HEK293 (cell line): ENCODE data around the gene OTOS.

Experiments used
- CTCF ChIA-PET: fragments of 350-600 bp; formaldehyde crosslinking; extraction: SDS; loops from one replicate; lab custom pipeline; 2021; ENCODE audit warnings: antibody characterized with exemption; lab: Yijun Ruan, JAX
- POLR2A ChIA-PET: fragments of 300-600 bp; formaldehyde crosslinking; extraction: SDS; loops from one replicate; lab custom pipeline; 2020; ENCODE audit warnings: antibody characterized with exemption, inconsistent platforms; lab: Yijun Ruan, JAX
- H3K27ac ChIP-seq: fragments of 200-500 bp; sonication (Bioruptor generic); 2 replicates; pipeline ENCODE4 v1.5.1; 2014; ENCODE audit warnings: low read depth, low read length, control low read depth, inconsistent platforms; ENCODE audit errors: extremely low read depth
- H3K36me3 ChIP-seq, 2 experiments: fragments of 200-500 bp in 1 of 2; sonication (Bioruptor generic) in 1 of 2; 1 replicate in 1 of 2; 2 replicates in 1 of 2; pipeline ENCODE4 v1.5.1; 2014 to 2017; ENCODE audit warnings: inconsistent platforms in 2 of 2, low read length in 2 of 2; ENCODE audit not compliant: control insufficient read depth in 2 of 2, insufficient read depth in 1 of 2
- H3K4me1 ChIP-seq: fragments of 200-500 bp; sonication (Bioruptor generic); 2 replicates; pipeline ENCODE4 v1.5.1; 2014; ENCODE audit warnings: mild to moderate bottlenecking, low read length, inconsistent platforms; ENCODE audit not compliant: control insufficient read depth, insufficient read depth
- H3K4me3 ChIP-seq: 2 replicates; pipeline ENCODE4 v1.5.1; 2011; ENCODE audit warnings: low read depth, mild to moderate bottlenecking, control low read depth, low read length, moderate library complexity
- H3K9me3 ChIP-seq: fragments of 200-500 bp; sonication (Bioruptor generic); 2 replicates; pipeline ENCODE4 v1.5.1; 2014; ENCODE audit warnings: low read depth, low read length, inconsistent platforms; ENCODE audit not compliant: control insufficient read depth, insufficient read depth
- KLF7 ChIP-seq: fragments of 450-650 bp; formaldehyde crosslinking; IDR thresholded peaks from 2 replicates; pipeline ENCODE4 v1.5.1; 2016; ENCODE audit warnings: missing biosample characterization, missing genetic modification characterization, borderline replicate concordance
- MZF1 ChIP-seq: fragments of 450-650 bp; formaldehyde crosslinking; IDR thresholded peaks from 2 replicates; pipeline ENCODE4 v1.5.1; 2017; ENCODE audit warnings: missing biosample characterization, missing genetic modification characterization, borderline replicate concordance
- SCRT2 ChIP-seq: fragments of 450-650 bp; formaldehyde crosslinking; IDR thresholded peaks from 2 replicates; pipeline ENCODE4 v1.5.1; 2016; ENCODE audit warnings: missing biosample characterization, missing genetic modification characterization
- ZBTB20 ChIP-seq: fragments of 450-650 bp; formaldehyde crosslinking; IDR thresholded peaks from 2 replicates; pipeline ENCODE4 v1.5.1; 2016; ENCODE audit warnings: missing biosample characterization, missing genetic modification characterization
- ZBTB48 ChIP-seq: fragments of 450-650 bp; formaldehyde crosslinking; IDR thresholded peaks from 2 replicates; pipeline ENCODE4 v1.5.1; 2016; ENCODE audit warnings: missing biosample characterization, missing genetic modification characterization
- ZFP3 ChIP-seq: fragments of 450-650 bp; formaldehyde crosslinking; IDR thresholded peaks from 2 replicates; pipeline ENCODE4 v1.5.1; 2016; ENCODE audit warnings: low read depth, missing biosample characterization, missing genetic modification characterization
- ZNF138 ChIP-seq: fragments of 450-650 bp; formaldehyde crosslinking; IDR thresholded peaks from 2 replicates; pipeline ENCODE4 v1.5.1; 2016; ENCODE audit warnings: missing biosample characterization, missing genetic modification characterization, borderline replicate concordance
- ZNF169 ChIP-seq: fragments of 450-650 bp; formaldehyde crosslinking; IDR thresholded peaks from 2 replicates; pipeline ENCODE4 v1.5.1; 2016; ENCODE audit warnings: missing biosample characterization, missing genetic modification characterization
- ZNF221 ChIP-seq: fragments of 450-650 bp; formaldehyde crosslinking; IDR thresholded peaks from 2 replicates; pipeline ENCODE4 v1.5.1; 2017; ENCODE audit warnings: missing biosample characterization, missing genetic modification characterization, borderline replicate concordance
- ZNF239 ChIP-seq: fragments of 450-650 bp; formaldehyde crosslinking; IDR thresholded peaks from 2 replicates; pipeline ENCODE4 v1.5.1; 2016; ENCODE audit warnings: missing biosample characterization, missing genetic modification characterization
- ZNF248 ChIP-seq: fragments of 450-650 bp; formaldehyde crosslinking; IDR thresholded peaks from 2 replicates; pipeline ENCODE4 v1.5.1; 2017; ENCODE audit warnings: missing biosample characterization, missing genetic modification characterization
- ZNF324 ChIP-seq: fragments of 450-650 bp; formaldehyde crosslinking; IDR thresholded peaks from 2 replicates; pipeline ENCODE4 v1.5.1; 2016; ENCODE audit warnings: missing biosample characterization, missing genetic modification characterization
- ZNF473 ChIP-seq: fragments of 450-650 bp; formaldehyde crosslinking; IDR thresholded peaks from 2 replicates; pipeline ENCODE4 v1.5.1; 2017; ENCODE audit warnings: missing biosample characterization, missing genetic modification characterization
- ZNF521 ChIP-seq: fragments of 450-650 bp; formaldehyde crosslinking; IDR thresholded peaks from 2 replicates; pipeline ENCODE4 v1.5.1; 2017; ENCODE audit warnings: missing biosample characterization, mild to moderate bottlenecking, missing genetic modification characterization
- ZNF555 ChIP-seq: fragments of 450-650 bp; formaldehyde crosslinking; conservative IDR thresholded peaks from 2 replicates; pipeline ENCODE4 v1.5.1; 2017; ENCODE audit warnings: missing biosample characterization, mild to moderate bottlenecking, missing genetic modification characterization, inconsistent platforms
- ZSCAN16 ChIP-seq: fragments of 450-650 bp; formaldehyde crosslinking; IDR thresholded peaks from 2 replicates; pipeline ENCODE4 v1.5.1; 2016; ENCODE audit warnings: missing biosample characterization, missing genetic modification characterization
- TF ChIP-seq, protein P1 (sequence below): fragments of 450-650 bp; formaldehyde crosslinking; IDR thresholded peaks from 2 replicates; pipeline ENCODE4 v1.5.1; 2016; ENCODE audit warnings: missing biosample characterization, missing genetic modification characterization
- TF ChIP-seq, protein P2 (sequence below): fragments of 450-650 bp; formaldehyde crosslinking; IDR thresholded peaks from 2 replicates; pipeline ENCODE4 v1.5.1; 2016; ENCODE audit warnings: missing biosample characterization, missing genetic modification characterization
- TF ChIP-seq, protein P3 (sequence below): fragments of 450-650 bp; formaldehyde crosslinking; IDR thresholded peaks from 2 replicates; pipeline ENCODE4 v1.5.1; 2016; ENCODE audit warnings: missing biosample characterization, missing genetic modification characterization
- TF ChIP-seq, protein P4 (sequence below): fragments of 450-650 bp; formaldehyde crosslinking; IDR thresholded peaks from 2 replicates; pipeline ENCODE4 v1.5.1; 2016; ENCODE audit warnings: missing biosample characterization, missing genetic modification characterization

OTOS gene

DNA sequence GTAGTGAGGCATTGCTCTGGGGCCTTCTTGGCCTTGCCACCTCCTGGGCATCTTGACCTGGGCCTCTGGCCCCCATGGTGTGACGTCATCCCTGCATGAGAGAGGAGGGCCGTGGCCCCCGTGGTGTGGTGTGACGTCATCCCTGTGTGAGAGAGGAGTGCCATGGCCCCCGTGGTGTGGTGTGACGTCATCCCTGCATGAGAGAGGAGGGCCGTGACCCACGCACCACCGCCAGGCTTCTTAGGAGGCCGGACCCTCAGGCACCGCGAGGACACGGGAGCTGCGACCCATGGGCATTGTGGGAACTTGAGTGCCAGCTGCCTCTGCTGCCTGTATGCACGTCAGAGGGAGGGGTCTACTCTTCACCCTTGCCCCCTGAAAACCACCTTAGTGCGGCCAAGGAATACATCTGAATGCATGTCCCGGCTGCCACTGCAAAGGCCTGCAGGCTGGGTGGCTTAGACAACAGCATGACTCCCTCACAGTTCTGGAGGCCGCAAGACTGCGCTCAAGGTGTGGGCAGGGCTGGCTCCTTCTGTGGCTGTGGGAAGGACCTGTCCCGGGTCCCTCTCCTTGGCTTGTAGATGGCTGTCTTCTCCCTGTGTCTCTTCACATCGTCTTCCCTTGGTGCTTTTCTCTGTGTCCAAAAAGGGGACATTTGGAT lies 20.8 kb upstream of the OTOS start (continued):
- TF ChIP-seq ZNF239 (tag by site-specific recombination) (no peak), ZNF473 (no peak), ZNF138 (tag by site-specific recombination) (no peak)
- TF ChIP-seq, protein P1, sequence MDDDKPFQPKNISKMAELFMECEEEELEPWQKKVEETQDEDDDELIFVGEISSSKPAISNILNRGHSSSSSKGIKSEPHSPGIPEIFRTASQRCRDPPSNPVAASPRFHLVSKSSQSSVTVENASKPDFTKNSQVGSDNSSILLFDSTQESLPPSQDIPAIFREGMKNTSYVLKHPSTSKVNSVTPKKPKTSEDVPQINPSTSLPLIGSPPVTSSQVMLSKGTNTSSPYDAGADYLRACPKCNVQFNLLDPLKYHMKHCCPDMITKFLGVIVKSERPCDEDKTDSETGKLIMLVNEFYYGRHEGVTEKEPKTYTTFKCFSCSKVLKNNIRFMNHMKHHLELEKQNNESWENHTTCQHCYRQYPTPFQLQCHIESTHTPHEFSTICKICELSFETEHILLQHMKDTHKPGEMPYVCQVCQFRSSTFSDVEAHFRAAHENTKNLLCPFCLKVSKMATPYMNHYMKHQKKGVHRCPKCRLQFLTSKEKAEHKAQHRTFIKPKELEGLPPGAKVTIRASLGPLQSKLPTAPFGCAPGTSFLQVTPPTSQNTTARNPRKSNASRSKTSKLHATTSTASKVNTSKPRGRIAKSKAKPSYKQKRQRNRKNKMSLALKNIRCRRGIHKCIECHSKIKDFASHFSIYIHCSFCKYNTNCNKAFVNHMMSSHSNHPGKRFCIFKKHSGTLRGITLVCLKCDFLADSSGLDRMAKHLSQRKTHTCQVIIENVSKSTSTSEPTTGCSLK (tag by site-specific recombination): no peak
- TF ChIP-seq, protein P2, sequence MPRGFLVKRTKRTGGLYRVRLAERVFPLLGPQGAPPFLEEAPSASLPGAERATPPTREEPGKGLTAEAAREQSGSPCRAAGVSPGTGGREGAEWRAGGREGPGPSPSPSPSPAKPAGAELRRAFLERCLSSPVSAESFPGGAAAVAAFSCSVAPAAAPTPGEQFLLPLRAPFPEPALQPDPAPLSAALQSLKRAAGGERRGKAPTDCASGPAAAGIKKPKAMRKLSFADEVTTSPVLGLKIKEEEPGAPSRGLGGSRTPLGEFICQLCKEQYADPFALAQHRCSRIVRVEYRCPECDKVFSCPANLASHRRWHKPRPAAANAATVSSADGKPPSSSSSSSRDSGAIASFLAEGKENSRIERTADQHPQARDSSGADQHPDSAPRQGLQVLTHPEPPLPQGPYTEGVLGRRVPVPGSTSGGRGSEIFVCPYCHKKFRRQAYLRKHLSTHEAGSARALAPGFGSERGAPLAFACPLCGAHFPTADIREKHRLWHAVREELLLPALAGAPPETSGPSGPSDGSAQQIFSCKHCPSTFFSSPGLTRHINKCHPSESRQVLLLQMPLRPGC: no peak

DNA sequence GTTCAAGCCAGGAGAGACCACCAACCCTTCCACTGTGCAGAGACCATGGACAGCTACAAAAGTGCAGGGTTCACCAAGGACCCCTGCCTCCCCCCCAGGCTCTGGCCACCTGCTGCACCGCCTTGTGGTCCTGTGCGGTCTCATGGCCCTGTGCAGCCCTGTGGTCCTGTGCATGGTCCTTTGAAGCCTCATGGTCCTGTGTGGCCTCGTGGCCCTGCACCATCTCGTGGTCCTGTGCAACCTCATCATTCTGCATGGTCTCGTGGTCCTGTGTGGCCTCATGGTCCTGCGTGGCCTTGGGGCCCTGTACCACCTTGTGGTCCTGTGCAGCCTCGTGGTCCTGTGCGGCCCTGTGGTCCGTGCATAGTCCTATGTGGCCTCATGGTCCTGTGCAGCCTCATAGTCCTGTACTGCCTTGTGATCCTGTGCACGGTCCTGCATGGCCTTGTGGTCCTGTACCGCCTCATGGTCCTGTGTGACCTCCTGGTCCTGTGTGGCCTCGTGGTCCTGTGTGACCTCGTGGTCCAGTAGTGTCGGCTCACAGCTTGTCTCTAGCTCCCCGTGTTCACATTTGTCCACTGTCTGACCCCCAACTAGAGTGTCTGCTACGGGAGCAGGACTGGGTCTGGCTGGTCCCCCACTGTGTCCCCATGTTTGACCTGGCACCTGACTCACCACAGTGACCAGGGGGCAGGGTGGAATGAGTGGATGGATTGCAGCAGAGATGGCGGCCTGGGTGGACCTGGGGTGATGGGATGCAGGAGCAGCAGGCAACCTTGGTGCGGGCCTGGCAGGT lies 20.0 kb upstream of the OTOS start:
- Histone ChIP-seq H3K36me3 (no peaks in the 10 kb centered on the region), H3K27ac (no peak overlapping the region), H3K4me3 (no peak overlapping the region), H3K9me3 (no peaks in the 10 kb centered on the region), H3K4me1 (no peaks in the 10 kb centered on the region)
- ChIA-PET POLR2A (no interaction called here), CTCF (no interaction called here)
- no peak for TF ChIP-seq ZNF248 (tag by site-specific recombination)
- TF ChIP-seq ZNF169: no peak
- no peak for TF ChIP-seq ZNF324
- no peak for TF ChIP-seq ZNF221 (tag by site-specific recombination)
- no peak for TF ChIP-seq MZF1 (tag by site-specific recombination)
- no peak for TF ChIP-seq SCRT2
- TF ChIP-seq, protein P3, sequence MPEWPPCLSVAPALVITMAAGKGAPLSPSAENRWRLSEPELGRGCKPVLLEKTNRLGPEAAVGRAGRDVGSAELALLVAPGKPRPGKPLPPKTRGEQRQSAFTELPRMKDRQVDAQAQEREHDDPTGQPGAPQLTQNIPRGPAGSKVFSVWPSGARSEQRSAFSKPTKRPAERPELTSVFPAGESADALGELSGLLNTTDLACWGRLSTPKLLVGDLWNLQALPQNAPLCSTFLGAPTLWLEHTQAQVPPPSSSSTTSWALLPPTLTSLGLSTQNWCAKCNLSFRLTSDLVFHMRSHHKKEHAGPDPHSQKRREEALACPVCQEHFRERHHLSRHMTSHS (tag by site-specific recombination): no peak
- TF ChIP-seq ZBTB48 (tag by site-specific recombination): no peak
- no peak for TF ChIP-seq KLF7 (tag by site-specific recombination)
- TF ChIP-seq ZSCAN16 (tag by site-specific recombination): no peak
- no peak for TF ChIP-seq ZNF521 (tag by site-specific recombination)
- TF ChIP-seq, protein P4, sequence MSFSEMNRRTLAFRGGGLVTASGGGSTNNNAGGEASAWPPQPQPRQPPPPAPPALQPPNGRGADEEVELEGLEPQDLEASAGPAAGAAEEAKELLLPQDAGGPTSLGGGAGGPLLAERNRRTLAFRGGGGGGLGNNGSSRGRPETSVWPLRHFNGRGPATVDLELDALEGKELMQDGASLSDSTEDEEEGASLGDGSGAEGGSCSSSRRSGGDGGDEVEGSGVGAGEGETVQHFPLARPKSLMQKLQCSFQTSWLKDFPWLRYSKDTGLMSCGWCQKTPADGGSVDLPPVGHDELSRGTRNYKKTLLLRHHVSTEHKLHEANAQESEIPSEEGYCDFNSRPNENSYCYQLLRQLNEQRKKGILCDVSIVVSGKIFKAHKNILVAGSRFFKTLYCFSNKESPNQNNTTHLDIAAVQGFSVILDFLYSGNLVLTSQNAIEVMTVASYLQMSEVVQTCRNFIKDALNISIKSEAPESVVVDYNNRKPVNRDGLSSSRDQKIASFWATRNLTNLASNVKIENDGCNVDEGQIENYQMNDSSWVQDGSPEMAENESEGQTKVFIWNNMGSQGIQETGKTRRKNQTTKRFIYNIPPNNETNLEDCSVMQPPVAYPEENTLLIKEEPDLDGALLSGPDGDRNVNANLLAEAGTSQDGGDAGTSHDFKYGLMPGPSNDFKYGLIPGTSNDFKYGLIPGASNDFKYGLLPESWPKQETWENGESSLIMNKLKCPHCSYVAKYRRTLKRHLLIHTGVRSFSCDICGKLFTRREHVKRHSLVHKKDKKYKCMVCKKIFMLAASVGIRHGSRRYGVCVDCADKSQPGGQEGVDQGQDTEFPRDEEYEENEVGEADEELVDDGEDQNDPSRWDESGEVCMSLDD (tag by site-specific recombination): no peak
- no peak for TF ChIP-seq ZFP3 (tag by site-specific recombination)
- TF ChIP-seq ZBTB20 (tag by site-specific recombination): no peak
- no peak for TF ChIP-seq ZNF555
